A549 (cell line): ENCODE measurements around the gene NEK5. TPM values are rescaled to one million over a fixed set of nuclear protein-coding genes. Genes with fewer than 3 reads are reported as not detected.

ENCODE experiments used
- ATAC-seq, 2 experiments: fragments of 200-7000 bp in 1 of 2; fragments of >200 bp in 1 of 2; cut with Nextera tagmentation in 1 of 2; cut with Tn5 transposase in 1 of 2; 3 replicates each; pipeline versions ENCODE4 v1.8.0 to v1.9.1; 2018 to 2020; ENCODE audit warnings: mild to moderate bottlenecking in 1 of 2, moderate library complexity in 1 of 2
- CTCF ChIA-PET: fragments of 300-600 bp; sonication (Branson Sonifier 250); formaldehyde crosslinking; extraction: SDS; loops from one replicate; lab custom pipeline; 2021; ENCODE audit warnings: antibody characterized with exemption, inconsistent platforms; lab: Yijun Ruan, JAX
- POLR2A ChIA-PET: fragments of 350-600 bp; formaldehyde crosslinking; extraction: SDS; loops from one replicate; lab custom pipeline; 2021; ENCODE audit warnings: antibody characterized with exemption, inconsistent platforms; lab: Yijun Ruan, JAX
- DNase-seq, 2 experiments: peaks; one replicate each; pipeline versions ENCODE4 v3.0.0 to v3.0.0-alpha.2; 2011 to 2016; ENCODE audit warnings: low read depth in 1 of 2, low spot score in 1 of 2
- FAIRE-seq: peaks from 2 replicates; lab custom pipeline; 2011; peaks lifted over from hg19 to GRCh38; lab: Jason Lieb, UNC
- H3K27ac ChIP-seq, 2 experiments: fragments of >200 bp; sonication (Bioruptor Twin); formaldehyde crosslinking; 3 replicates each; pipeline ENCODE4 v1.5.1; 2016 to 2017
- H3K4me1 ChIP-seq: fragments of >200 bp; sonication (Bioruptor Twin); formaldehyde crosslinking; 3 replicates; pipeline ENCODE4 v1.6.1; 2016
- H3K4me2 ChIP-seq: fragments of >200 bp; sonication (Bioruptor Twin); formaldehyde crosslinking; 3 replicates; pipeline ENCODE4 v1.6.1; 2016
- H3K4me3 ChIP-seq: fragments of >200 bp; sonication (Bioruptor Twin); formaldehyde crosslinking; 3 replicates; pipeline ENCODE4 v1.5.1; 2016
- H3K9me3 ChIP-seq: fragments of >200 bp; sonication (Bioruptor Twin); formaldehyde crosslinking; 3 replicates; pipeline ENCODE4 v1.6.1; 2016
- ATOH8 ChIP-seq: fragments of 250-450 bp; sonication (Bioruptor Pico); IDR thresholded peaks from 2 replicates; pipeline ENCODE4 v1.5.0; 2020; ENCODE audit warnings: low read depth, mild to moderate bottlenecking, moderate library complexity
- CEBPB ChIP-seq, 2 experiments: fragments of >200 bp in 1 of 2; sonication (Bioruptor Twin) in 1 of 2; formaldehyde crosslinking in 1 of 2; IDR thresholded peaks; 2 replicates each; pipeline ENCODE4 v1.6.1; 2012 to 2016
- CHD2 ChIP-seq: fragments of 150-350 bp; IDR thresholded peaks from 2 replicates; pipeline ENCODE4 v1.6.1; 2014; ENCODE audit warnings: low read length; ENCODE audit not compliant: partially characterized antibody
- CTCF ChIP-seq: fragments of >200 bp; sonication (Bioruptor Twin); formaldehyde crosslinking; IDR thresholded peaks from 3 replicates; pipeline ENCODE4 v1.5.1; 2016
- E2F6 ChIP-seq: IDR thresholded peaks from 2 replicates; pipeline ENCODE4 v1.6.1; 2012; ENCODE audit warnings: low read depth, borderline replicate concordance
- ELK1 ChIP-seq: fragments of 150-350 bp; IDR thresholded peaks from 2 replicates; pipeline ENCODE4 v1.6.1; 2014; ENCODE audit warnings: low read depth, mild to moderate bottlenecking, low read length
- EP300 ChIP-seq, 2 experiments: fragments of >200 bp; sonication (Bioruptor Twin); formaldehyde crosslinking; IDR thresholded peaks; 2 replicates in 1 of 2; 3 replicates in 1 of 2; pipeline ENCODE4 v1.6.1; 2016 to 2017
- ESRRA ChIP-seq: fragments of 150-350 bp; IDR thresholded peaks from 2 replicates; pipeline ENCODE4 v1.6.1; 2014; ENCODE audit warnings: mild to moderate bottlenecking, low read length, borderline replicate concordance
- FOSL2 ChIP-seq, 2 experiments: fragments of 450-650 bp in 1 of 2; fragments of >200 bp in 1 of 2; sonication (Bioruptor Twin) in 1 of 2; formaldehyde crosslinking; IDR thresholded peaks; 2 replicates each; pipeline versions ENCODE4 v1.5.0 to v1.6.1; 2016 to 2020; ENCODE audit warnings: mild to moderate bottlenecking in 1 of 2, moderate library complexity in 1 of 2
- HDAC2 ChIP-seq: fragments of 200-600 bp; sonication (generic); IDR thresholded peaks from 2 replicates; pipeline ENCODE4 v1.6.1; 2016
- HES2 ChIP-seq: fragments of >200 bp; sonication (Bioruptor Twin); formaldehyde crosslinking; IDR thresholded peaks from 2 replicates; pipeline ENCODE4 v1.6.1; 2016
- NR3C1 ChIP-seq: fragments of >200 bp; sonication (Bioruptor Twin); formaldehyde crosslinking; IDR thresholded peaks from 3 replicates; pipeline ENCODE4 v1.6.1; 2017
- RAD21 ChIP-seq, 2 experiments: fragments of >200 bp in 1 of 2; sonication (Bioruptor Twin) in 1 of 2; formaldehyde crosslinking in 1 of 2; IDR thresholded peaks in 1 of 2; conservative IDR thresholded peaks in 1 of 2; 2 replicates in 1 of 2; 3 replicates in 1 of 2; pipeline ENCODE4 v1.6.1; 2012 to 2018; ENCODE audit warnings: inconsistent platforms in 1 of 2
- RCOR1 ChIP-seq: fragments of 150-350 bp; IDR thresholded peaks from 2 replicates; pipeline ENCODE4 v1.6.1; 2014; ENCODE audit warnings: antibody characterized with exemption, low read length, low read depth
- RFX5 ChIP-seq: fragments of 450-650 bp; IDR thresholded peaks from 2 replicates; pipeline ENCODE4 v1.7.1; 2014; ENCODE audit warnings: antibody characterized with exemption, mild to moderate bottlenecking, moderate library complexity
- USF2 ChIP-seq: fragments of 450-650 bp; IDR thresholded peaks from 2 replicates; pipeline ENCODE4 v1.6.1; 2014; ENCODE audit warnings: antibody characterized with exemption
- WGBS: methylation state at CpG from one replicate; pipeline ENCODE4 v1.1.6; 2017; ENCODE audit errors: missing lambda C conversion rate; 5-methylcytosine and 5-hydroxymethylcytosine counted together
- polyA plus RNA-seq, 4 experiments: library from polyadenylated mRNA; depleted of rRNA in 3 of 4; stranded (reverse); fragments of >200 nt; fragmentation: RNase III in 1 of 4; extraction: RNeasy Plus Mini Kit Qiagen cat#74134 plus additional on column Dnase treatment in 1 of 4; gene quantifications; 2 replicates in 3 of 4; 3 replicates in 1 of 4; pipeline ENCODE4 v1.2.3, GENCODE V29; 2011 to 2017

NEK5 gene
- polyA plus RNA-seq, 2 of the 4 experiments (the other 2 are of a cell fraction): 0.08 to 0.23 TPM

- no peak overlapping the region for H3K4me2 ChIP-seq
- TF ChIP-seq RAD21 (conservative IDR thresholded peaks at IDR 0.05 in 1 of 2, IDR thresholded peaks at IDR 0.05 in 1 of 2): no peak
- no peak for TF ChIP-seq EP300 (IDR thresholded peaks at IDR 0.05)
- TF ChIP-seq RCOR1: no peak
- no peak for TF ChIP-seq NR3C1
- TF ChIP-seq RFX5: no peak
- TF ChIP-seq E2F6: no peak
- TF ChIP-seq, all 56 proteins: peak for 0
- Histone ChIP-seq H3K9me3 (no peaks in the 10 kb centered on the region), H3K4me3 (no peak overlapping the region), H3K4me1 (no peaks in the 10 kb centered on the region), H3K27ac (no peak overlapping the region)
- DNase-seq (no peak), FAIRE-seq (no peak), ATAC-seq (no peak)
- ChIA-PET CTCF (interaction anchor here (1.1 to 3.8 kb wide), 2 partner anchors 13 to 326 kb away, joined by 3 to 19 read pairs; partner anchors contain the start of gene NEK5), POLR2A (no interaction called here)
- WGBS: 52% methylated on average over 2 of the region's 2 CpGs
These were observed 12.4 kb upstream of the NEK5 start for GRCh38 chr13:52141299-52141698.

GRCh38 chr13:52137489-52137888 is 8.6 kb upstream of the NEK5 start:
- H3K27ac ChIP-seq: no peak overlapping the region
- 85% methylated on average over 3 of the region's 3 CpGs for WGBS

More at GRCh38 chr13:52137489-52137888, 8.6 kb upstream of the NEK5 start:
- no peak for TF ChIP-seq ELK1
- TF ChIP-seq HES2: no peak
- TF ChIP-seq HDAC2: no peak
- no peak for TF ChIP-seq CEBPB (IDR thresholded peaks at IDR 0.05)
- TF ChIP-seq FOSL2 (IDR thresholded peaks at IDR 0.05): no peak
- no peak for TF ChIP-seq FOSL2 (CRISPR knock-in tag; IDR thresholded peaks at IDR 0.05)
- TF ChIP-seq ATOH8 (CRISPR knock-in tag): no peak
- TF ChIP-seq USF2: no peak
- no peak for TF ChIP-seq CTCF
- no peak for TF ChIP-seq ESRRA
- no peak for TF ChIP-seq CHD2
- no peak for FAIRE-seq
- ChIA-PET POLR2A (no interaction called here), CTCF (interaction anchor here (1.4 kb wide), 1 partner anchor 16 kb away, joined by 3 read pairs; no protein-coding TSS in a partner anchor)
- H3K9me3 ChIP-seq: no peaks in the 10 kb centered on the region
- DNase-seq: no peak
- H3K4me3 ChIP-seq: no peak overlapping the region
- no peak overlapping the region for H3K4me2 ChIP-seq
- no peaks in the 10 kb centered on the region for H3K4me1 ChIP-seq
- ATAC-seq: no peak
